ENCODE data around the gene IER5L. TPM values are rescaled to one million over a fixed set of nuclear protein-coding genes. Genes with fewer than 3 reads are reported as not detected.

The IER5L gene
- total RNA-seq, 2 donors from 2014 or later, result 7.2 to 30.7 TPM

- 41% methylated on average over 13 of the region's 14 CpGs for WGBS
Measured at GRCh38 chr9:129143031-129143927, 34.8 kb downstream of the IER5L start.

GRCh38 chr9:129142138-129142935, 35.7 kb downstream of the IER5L start:
- no peak for DNase-seq (ENCODE audit: low spot score)
- TF ChIP-seq POLR2A (IDR thresholded peaks at IDR 0.05) (no peak), POLR2AphosphoS5 (IDR thresholded peaks at IDR 0.05) (no peak), CTCF (IDR thresholded peaks at IDR 0.05) (no peak)
- no peaks in the 10 kb centered on the region for H3K9me3 ChIP-seq
- peaks cover 0 to 3% of the 10 kb centered on the region in 2 donors for H3K36me3 ChIP-seq
- no peaks in the 10 kb centered on the region for H3K27me3 ChIP-seq (replicated peaks; ENCODE audit: insufficient read depth)
- intact Hi-C loops (cut with DNase I), result loop anchor here (5.0 kb wide), 1 partner anchor 355 kb away; no protein-coding TSS in a partner anchor
- peak overlapping the region in 1 of 2 donors; percentile 39 for H3K4me3 ChIP-seq
- WGBS, result 37% methylated on average over 13 of the region's 15 CpGs
- H3K4me1 ChIP-seq (replicated peaks), result peaks cover 54% of the 10 kb centered on the region
- H3K27ac ChIP-seq, result peak overlapping the region; percentile 99

More at GRCh38 chr9:129143031-129143927, 34.8 kb downstream of the IER5L start:
- Histone ChIP-seq H3K36me3 (peaks cover 0 to 6% of the 10 kb centered on the region in 2 donors), H3K9me3 (no peaks in the 10 kb centered on the region), H3K4me1 (replicated peaks) (peaks cover 50% of the 10 kb centered on the region), H3K4me3 (no peak overlapping the region), H3K27ac (peak overlapping the region; percentile 99), H3K27me3 (replicated peaks; ENCODE audit: insufficient read depth) (no peaks in the 10 kb centered on the region)
- DNase-seq (ENCODE audit: low spot score), result peak; percentile 85
- peak; percentile 77 to 88 (median 82) for TF ChIP-seq CTCF (IDR thresholded peaks at IDR 0.05)
- peak; percentile 66 for TF ChIP-seq POLR2A (IDR thresholded peaks at IDR 0.05)
- TF ChIP-seq POLR2AphosphoS5 (IDR thresholded peaks at IDR 0.05), result peak; percentile 85
- intact Hi-C loops (cut with DNase I), result loop anchor here (5.0 kb wide), 1 partner anchor 354 kb away; no protein-coding TSS in a partner anchor

- Histone ChIP-seq H3K4me3 (peak overlapping the region; percentile 30 to 39), H3K36me3 (peaks cover 0 to 4% of the 10 kb centered on the region in 2 donors), H3K27ac (peak overlapping the region; percentile 99), H3K9me3 (no peaks in the 10 kb centered on the region), H3K4me1 (replicated peaks) (peaks cover 49% of the 10 kb centered on the region), H3K27me3 (replicated peaks; ENCODE audit: insufficient read depth) (no peaks in the 10 kb centered on the region)
- DNase-seq (ENCODE audit: low spot score), result peak; percentile 65
- WGBS, result 8% methylated on average over 13 of the region's 13 CpGs
- intact Hi-C loops (cut with DNase I), result loop anchor here (2.0 to 5.0 kb wide), 2 partner anchors 33 to 356 kb away; no protein-coding TSS in a partner anchor
- TF ChIP-seq POLR2A (IDR thresholded peaks at IDR 0.05) (peak; percentile 33), POLR2AphosphoS5 (IDR thresholded peaks at IDR 0.05) (peak; percentile 84), CTCF (IDR thresholded peaks at IDR 0.05) (peak in 1 of 4 experiments; percentile 8)
Measured at GRCh38 chr9:129141066-129142041, 36.7 kb downstream of the IER5L start.

- H3K27ac ChIP-seq, result peak overlapping the region; percentile 99
- intact Hi-C loops (cut with DNase I), result loop anchor here (2.0 to 5.0 kb wide), 2 partner anchors 34 to 357 kb away; no protein-coding TSS in a partner anchor
- TF ChIP-seq POLR2AphosphoS5 (IDR thresholded peaks at IDR 0.05) (no peak), POLR2A (IDR thresholded peaks at IDR 0.05) (no peak), CTCF (IDR thresholded peaks at IDR 0.05) (no peak)
- DNase-seq (ENCODE audit: low spot score), result peak; percentile 53
- WGBS, result 4% methylated on average over 8 of the region's 8 CpGs
- H3K4me1 ChIP-seq (replicated peaks), result peaks cover 41% of the 10 kb centered on the region
- H3K27me3 ChIP-seq (replicated peaks; ENCODE audit: insufficient read depth), result no peaks in the 10 kb centered on the region
- peak overlapping the region; percentile 30 to 39 for H3K4me3 ChIP-seq
- H3K9me3 ChIP-seq, result no peaks in the 10 kb centered on the region
- peaks cover 0 to 4% of the 10 kb centered on the region in 2 donors for H3K36me3 ChIP-seq
Measured at GRCh38 chr9:129140397-129141065, 37.5 kb downstream of the IER5L start.
